UCSD-AML1 (cell line): ENCODE measurements around the gene ANKRD9.

Source experiments
- DNase-seq: peaks from one replicate; lab custom pipeline; 2025; ENCODE audit not compliant: unreplicated experiment; lab: John Stamatoyannopoulos, UW

Gene ANKRD9

DNA sequence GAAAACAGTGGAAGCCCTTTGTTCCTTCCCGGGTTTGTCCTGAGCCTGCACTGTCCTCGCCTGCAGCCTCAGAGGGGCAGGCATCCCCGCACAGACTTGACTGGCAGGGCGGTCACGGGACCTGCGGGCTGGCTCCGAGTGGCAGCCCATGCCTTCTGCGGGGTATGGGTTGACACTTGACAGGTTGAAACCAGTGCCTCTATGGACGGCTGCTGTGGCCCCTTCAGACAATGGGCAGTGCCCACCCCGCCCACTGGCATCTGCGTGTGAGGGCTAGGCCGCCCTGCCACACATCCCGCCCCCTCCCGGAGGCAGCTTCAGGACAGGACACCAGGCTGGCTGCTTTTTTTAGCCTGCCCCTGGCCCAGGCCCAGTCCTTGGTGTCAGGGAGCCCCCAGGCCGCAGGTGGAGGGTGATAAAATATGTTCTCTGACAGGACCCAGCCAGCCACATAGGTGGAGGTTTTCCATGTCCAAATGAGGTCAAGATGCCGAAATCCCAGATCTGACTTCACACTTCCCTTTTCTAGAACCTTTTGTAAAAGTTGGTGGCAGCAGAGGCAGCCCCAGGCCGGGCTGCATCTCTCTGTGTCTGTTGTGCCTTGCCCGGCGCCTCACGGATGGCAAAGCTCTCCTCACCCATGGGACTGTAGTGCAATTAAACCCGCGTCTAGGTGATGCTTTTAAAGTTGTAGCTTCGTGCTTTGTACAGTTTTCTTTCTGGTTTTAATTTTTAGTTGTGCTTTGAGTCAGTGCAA, 10.0 kb downstream of the ANKRD9 start:
- DNase-seq, result no peak

DNA sequence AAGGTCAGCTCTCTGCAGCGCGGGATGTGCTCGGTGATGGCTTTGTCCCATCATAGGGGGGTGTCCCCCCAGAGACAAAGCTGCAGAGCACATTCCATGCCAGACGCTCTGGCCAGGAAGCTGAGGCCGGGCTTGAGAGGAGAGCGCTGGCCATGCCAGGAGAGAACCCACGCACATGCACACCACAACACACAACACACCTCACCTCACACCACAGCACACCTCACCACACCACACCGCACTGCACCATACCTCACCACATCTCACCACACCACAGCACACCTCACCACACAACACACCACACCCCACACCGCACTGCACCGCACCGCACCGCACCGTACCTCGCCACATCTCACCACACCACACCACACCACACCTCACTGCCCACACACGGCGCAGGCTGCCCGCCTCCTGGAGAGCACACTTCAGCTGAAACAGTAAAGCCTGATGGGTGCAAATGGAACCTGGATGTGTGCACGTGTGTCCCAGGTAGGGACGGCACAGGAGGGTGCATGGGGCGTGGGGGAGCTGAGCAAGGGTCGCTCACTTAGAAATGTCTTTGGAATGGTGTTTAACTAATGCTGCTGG, 10.8 kb downstream of the ANKRD9 start:
- no peak for DNase-seq

DNA sequence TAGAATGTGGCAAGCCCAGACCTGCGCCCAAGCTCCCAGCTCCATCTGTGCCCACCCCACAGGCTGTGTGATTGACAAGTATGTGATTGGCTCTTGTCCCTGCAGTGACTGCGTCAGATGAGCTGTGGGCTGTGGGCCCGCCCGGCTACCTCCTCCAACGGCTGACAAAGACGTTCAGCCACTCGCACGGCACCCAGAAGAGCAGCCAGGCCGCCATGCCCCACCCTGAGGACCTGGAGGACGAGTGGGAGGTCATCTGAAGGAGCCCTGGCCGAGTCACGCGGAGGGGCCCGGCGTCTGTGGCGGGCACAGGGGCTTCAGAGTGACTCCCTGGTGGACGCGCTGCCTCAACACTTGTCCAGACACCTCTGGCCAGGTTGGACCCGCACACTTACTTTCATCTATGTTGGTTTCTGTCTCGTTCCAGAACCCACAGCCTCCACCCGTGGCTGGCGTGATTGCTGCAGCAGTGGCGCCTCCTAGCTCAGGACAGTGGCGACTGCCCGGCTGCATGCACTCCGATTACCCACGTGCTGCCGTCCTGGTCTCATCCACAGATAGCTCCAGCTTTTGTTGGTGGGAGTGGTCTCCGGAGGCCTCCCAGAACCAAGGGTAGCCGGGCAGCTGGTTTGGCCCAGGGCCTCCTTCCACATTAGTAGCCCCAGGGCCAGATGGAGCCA, 11.4 kb downstream of the ANKRD9 start:
- peak; percentile 37 for DNase-seq

DNA sequence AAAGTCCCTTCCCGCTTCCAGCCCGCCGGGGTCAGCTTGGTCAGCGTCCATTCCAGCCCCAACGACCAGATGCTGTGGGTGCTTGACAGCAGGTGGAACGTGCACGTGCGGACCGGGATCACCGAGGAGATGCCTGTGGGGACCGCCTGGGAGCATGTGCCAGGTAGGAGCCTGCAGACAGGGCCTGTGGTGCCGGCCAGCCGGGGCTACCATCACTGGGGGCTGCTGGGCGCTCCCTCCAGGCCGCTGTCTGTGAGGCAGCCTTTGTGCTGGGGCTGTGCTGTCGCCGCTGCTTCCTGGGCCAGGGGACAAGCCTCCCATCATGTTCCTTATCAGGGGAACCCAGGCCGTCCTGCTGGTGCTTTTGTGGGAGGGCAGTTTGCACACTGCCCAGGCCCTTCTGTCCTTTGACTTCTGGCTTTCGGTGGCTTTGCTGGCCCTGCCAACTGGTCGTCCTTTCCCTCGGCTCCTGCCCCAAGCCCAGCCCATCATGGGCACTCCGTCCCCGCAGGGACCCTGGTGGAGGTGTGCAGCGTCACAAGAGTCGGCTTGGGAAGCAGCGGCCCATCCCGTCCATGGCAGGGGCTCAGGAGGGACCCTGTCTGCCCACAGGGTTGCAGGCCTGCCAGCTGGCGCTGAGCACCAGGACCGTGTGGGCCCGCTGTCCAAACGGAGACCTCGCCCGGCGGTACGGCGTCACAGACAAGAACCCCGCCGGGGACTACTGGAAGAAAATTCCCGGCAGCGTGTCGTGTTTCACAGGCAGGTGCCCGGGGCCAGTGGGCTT, 12.4 kb downstream of the ANKRD9 start:
- DNase-seq, result no peak

DNA sequence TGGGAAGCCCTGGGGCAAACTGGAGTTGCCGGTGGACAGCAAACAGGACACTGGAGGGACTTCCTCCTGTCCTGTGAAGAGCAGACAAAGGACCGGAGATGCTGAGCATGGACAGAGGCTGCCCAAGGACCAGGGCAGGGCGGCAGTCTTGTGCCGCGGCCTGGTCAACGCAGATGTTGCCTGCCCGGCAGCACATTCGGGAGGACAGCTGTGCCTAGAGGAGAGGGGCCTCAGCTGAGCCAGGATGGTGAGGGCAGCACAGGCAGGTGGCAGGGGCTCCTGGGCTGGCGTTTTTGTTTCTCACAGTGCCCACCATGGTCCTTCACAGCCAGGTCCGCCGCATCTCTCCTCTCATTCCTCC, 13.3 kb downstream of the ANKRD9 start:
- no peak for DNase-seq

DNA sequence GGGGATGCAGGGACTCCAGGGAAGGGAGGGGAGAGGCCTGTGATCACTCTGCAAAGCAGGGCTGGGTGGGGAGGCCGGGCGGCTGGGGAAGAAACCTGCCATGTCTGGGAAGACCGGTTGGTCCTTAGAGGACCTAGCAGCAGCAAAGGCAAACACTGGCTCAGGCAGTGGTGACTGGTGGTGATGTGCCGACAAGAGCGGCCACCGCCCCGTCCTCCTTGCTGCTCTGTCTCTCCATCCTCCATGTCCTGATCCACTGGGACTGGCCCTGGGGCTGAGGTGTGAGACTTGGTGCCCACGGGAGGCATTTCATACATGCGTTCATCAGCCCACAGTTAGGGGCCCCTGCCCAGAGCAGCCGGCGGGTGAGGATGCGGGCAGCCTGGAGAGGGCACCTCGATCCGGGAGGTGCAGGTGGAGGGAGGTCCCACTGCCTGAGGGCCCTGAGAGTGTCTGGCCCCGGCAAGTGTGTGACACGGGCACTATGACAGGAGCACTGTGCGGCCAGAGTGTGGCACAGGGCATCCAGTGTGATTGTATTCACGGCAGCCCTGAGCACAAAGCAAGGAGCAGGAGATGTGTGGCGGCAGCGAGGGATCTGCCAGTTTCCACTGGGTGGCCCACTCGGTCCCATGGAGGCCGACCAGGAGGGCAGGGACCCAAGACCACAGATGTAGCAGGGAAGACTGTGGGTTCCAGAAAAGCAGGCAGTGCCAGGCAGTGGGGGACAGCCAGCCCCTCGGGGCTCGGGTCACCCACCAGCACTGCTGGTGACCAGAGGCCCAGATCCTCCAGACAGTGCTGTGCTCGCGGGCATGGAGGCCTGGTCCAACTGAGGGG, 13.9 kb downstream of the ANKRD9 start:
- no peak for DNase-seq

DNA sequence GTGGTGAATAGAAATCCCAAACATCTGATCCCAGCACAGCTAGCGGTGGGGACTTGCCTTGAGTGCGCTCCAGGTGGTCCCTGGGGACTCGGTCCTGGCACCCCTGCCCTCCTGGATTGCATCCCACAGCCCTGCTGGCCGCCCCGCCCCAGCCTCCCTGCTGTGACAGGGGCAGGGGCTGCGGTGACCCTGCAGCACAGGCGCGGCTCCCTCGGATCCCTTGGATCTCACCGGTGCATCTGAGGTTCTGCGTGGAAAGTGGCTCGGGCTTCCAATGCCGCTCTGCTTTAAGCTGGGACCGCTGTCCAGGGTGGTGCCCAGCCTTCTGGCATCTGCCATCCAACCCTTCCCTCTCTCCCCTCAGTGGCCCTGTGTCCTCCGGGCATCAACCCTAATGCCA, 16.0 kb downstream of the ANKRD9 start:
- DNase-seq, result no peak

- DNase-seq, result no peak
Measured at GRCh38 chr14:102493096-102493495, 16.5 kb downstream of the ANKRD9 start.

- no peak for DNase-seq
Measured at GRCh38 chr14:102492531-102492910, 17.1 kb downstream of the ANKRD9 start.

- DNase-seq, result no peak
Measured at GRCh38 chr14:102491786-102492530, 17.6 kb downstream of the ANKRD9 start.

DNA sequence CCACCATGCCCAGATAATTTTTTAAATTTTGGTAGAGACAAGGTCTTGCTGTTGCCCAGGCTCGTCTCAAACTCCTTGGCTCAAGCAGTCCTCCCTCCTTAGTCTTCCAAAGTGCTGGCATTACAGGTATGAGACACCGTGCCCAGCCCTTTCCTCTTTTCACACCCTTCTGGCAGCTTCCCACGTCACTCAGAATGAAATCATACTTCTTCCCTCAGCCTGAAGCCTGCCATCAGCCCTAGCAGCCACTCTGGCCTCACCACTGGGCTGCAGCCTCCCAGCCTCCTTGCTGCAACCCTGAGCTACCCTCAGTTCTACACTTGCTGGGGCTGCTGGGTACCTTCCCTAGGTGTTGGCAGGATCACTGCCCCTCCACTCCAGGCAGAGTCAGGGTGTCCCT, 18.2 kb downstream of the ANKRD9 start:
- DNase-seq, result no peak

DNA sequence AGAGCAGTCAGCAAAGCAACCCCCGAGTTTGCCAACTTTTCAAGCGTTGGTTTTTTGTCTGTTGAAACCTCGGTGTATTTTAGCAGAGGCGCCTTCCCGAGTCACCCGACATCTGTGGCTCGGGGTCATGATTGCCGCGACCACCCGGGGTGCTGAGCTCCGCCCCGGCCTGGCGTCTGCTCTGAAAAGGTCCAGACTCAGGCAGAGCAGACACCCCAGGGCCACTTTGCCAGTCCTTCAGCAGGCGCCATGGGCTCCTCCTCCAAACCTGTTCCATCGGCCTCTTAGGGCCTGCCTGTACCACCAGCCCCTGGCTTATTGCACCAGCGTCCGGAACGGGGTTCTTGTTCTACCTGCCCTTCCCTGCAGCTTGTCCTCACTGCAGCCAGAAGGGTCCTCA, 19.1 kb downstream of the ANKRD9 start:
- no peak for DNase-seq

GRCh38 chr14:102487204-102487577, 22.4 kb downstream of the ANKRD9 start:
- no peak for DNase-seq

DNA sequence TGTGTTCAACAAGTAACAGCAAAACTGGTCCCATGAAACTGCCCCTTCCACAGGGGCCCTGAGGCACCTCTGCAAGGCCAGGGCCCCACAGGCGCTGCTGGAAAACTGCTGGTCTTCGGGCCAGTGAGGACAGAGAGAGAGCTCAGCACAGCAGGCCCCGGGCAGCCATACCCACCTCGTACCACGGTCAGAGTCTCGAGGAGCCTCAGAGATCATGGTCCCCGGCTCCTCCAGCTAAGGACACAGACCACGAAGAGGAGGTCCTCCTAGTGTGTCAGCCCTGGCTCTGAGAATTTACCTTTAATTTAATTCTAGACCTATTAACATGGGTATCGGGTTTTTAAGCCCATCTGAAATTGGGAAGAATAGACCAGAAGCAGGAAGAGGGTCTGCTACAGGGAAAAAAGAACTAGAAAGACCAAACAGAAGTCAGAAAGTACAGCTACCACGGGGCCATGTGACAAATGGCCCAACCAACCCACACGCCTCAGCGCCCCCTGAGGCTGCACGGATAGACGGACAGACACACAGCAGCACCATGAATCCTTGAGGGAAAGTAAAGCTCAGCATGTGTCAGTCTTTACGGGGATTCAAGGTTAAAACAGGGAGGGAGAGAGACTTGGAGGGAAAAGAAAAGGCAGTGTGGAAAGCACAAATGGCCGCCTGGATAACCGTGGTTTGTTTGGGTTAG, 22.9 kb downstream of the ANKRD9 start:
- DNase-seq, result no peak

GRCh38 chr14:102485693-102486512, 23.7 kb downstream of the ANKRD9 start:
- DNase-seq, result no peak

GRCh38 chr14:102484316-102484715, 25.3 kb downstream of the ANKRD9 start:
- DNase-seq, result no peak

DNA sequence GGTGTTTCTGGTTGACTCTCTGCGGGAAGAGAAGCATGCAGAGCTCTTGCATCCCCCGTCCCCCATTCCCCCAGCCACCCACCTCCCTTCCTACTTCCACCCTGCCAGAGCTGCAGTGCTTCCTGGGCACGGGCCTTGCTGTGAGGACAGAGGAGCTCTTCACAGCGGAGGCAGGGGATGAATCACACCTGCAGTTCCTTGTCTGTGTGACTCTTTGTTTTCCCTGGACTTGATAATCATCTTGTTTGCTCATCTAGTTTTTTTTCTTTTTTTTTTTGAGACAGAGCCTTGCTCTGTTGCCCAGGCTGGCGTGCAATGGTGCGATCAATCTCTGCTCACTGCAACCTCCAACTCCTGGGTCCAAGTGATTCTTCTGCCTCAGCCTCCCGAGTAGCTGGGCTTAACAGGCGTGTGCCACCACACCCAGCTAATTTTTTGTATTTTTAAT, 27.8 kb downstream of the ANKRD9 start:
- DNase-seq, result no peak

DNA sequence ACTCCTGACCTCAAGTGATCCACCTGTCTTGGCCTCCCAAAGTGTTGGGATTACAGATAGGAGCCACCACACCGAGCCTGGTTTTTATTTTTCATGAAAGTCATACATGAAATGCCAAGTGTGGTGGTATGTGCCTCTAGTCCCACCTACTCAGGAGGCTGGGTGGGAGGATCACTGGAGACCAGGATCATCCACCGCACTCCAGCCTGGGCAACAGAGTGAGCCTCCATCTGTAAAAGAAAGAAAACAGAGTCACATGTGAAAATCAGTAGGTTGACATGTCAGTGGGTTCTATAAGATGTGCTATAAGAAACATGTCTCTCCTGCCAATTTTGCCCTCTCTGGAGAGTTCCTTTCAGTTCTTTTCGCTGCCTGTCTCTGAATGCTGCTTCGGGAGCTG, 28.2 kb downstream of the ANKRD9 start:
- DNase-seq, result no peak

DNA sequence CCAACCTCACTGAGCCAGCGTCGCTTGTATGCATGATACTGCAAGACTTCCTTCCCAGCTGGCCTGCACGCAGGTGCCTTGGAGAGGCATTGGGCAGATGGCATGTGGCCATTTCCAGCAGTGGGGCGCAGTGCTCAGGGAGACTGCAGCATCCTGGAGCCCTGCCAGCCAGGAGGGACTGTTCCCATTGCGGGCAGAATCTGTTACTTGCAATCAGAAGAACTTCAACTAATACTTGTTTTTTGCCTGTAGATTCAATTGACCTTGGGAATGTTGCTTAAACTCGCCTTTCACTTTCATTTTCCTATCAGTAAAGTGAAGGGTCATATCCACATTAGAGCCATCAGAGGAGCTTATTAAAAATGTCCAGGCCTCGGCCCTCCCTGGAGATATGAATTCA, 29.8 kb downstream of the ANKRD9 start:
- no peak for DNase-seq
